Stomach smooth muscle (tissue), 2 donors: ENCODE results near the gene TRPC6.
"Not testable (repeated sequence)": the region's sequence is repeated elsewhere in the genome, so short reads cannot be mapped to it uniquely, and the experiment has no call there.

ENCODE experiments used
- H3K27ac ChIP-seq: one replicate; pipeline ENCODE4 v1.7.0; 2013; ENCODE audit warnings: mild to moderate bottlenecking, low read length, inconsistent platforms
- H3K27me3 ChIP-seq, 2 donors: one replicate each; pipeline ENCODE4 v1.7.0; 2013; ENCODE audit warnings: low read length in 2 of 2; ENCODE audit not compliant: insufficient read depth in 2 of 2, control insufficient read depth in 1 of 2
- H3K36me3 ChIP-seq, 2 donors: one replicate each; pipeline ENCODE4 v1.7.0; 2013; ENCODE audit warnings: low read length in 2 of 2; ENCODE audit not compliant: control insufficient read depth in 2 of 2, insufficient read depth in 2 of 2
- H3K4me1 ChIP-seq: one replicate; pipeline ENCODE4 v1.7.0; 2013; ENCODE audit warnings: low read length; ENCODE audit not compliant: control insufficient read depth, insufficient read depth
- H3K4me3 ChIP-seq, 2 donors: one replicate each; pipeline ENCODE4 v1.7.0; 2013; ENCODE audit warnings: low read length in 2 of 2
- H3K9ac ChIP-seq, 2 donors: one replicate each; pipeline ENCODE4 v1.7.0; 2013; ENCODE audit warnings: low read length in 2 of 2, mild to moderate bottlenecking in 1 of 2
- H3K9me3 ChIP-seq, 2 donors: one replicate each; pipeline ENCODE4 v1.7.0; 2013; ENCODE audit warnings: low read length in 2 of 2; ENCODE audit not compliant: control insufficient read depth in 2 of 2
- donor health status: healthy.
- donor health status: Pancreatic carcinoma.

Gene TRPC6

DNA sequence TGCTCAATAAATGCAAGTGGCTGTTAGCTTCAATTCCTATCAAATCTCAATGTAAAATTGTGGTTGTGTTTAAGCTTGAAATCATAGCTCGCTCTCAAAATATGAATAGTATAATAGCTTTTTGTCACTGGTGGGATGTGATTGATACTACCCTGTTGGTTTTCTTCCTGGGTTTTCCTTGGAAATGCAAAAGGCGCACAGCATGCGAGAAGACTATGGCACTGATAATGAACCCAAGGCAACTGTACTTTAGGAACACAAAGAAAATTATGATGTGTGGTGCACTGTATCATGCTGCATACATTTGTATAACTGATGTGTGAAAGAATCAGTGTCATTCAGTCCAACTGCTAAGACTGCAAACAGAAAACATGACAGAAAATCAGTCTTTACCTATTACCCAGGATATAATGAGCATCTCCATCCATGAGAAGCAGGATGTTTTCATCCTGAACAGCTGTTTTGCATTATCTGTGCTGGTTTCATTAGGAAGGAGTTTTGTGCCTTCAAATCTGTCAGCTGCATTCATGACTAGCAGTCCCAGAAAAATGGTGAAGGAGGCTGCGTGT lies 101.2 kb downstream of the TRPC6 start:
- Histone ChIP-seq H3K9me3 (no peaks in the 10 kb centered on the region), H3K27ac (no peak overlapping the region), H3K27me3 (no peaks in the 10 kb centered on the region), H3K9ac (no peak overlapping the region), H3K36me3 (no peaks in the 10 kb centered on the region), H3K4me1 (no peaks in the 10 kb centered on the region), H3K4me3 (no peak overlapping the region)

- no peak overlapping the region for H3K9ac ChIP-seq
- H3K4me1 ChIP-seq = no peaks in the 10 kb centered on the region
- no peaks in the 10 kb centered on the region for H3K36me3 ChIP-seq
- no peaks in the 10 kb centered on the region for H3K9me3 ChIP-seq
- no peak overlapping the region for H3K4me3 ChIP-seq
- no peaks in the 10 kb centered on the region for H3K27me3 ChIP-seq
- no peak overlapping the region for H3K27ac ChIP-seq
Measured at GRCh38 chr11:101478587-101479369, 105.0 kb downstream of the TRPC6 start.

GRCh38 chr11:101477926-101478325 lies 105.9 kb downstream of the TRPC6 start:
- H3K36me3 ChIP-seq = no peaks in the 10 kb centered on the region
- H3K4me1 ChIP-seq = no peaks in the 10 kb centered on the region
- H3K27ac ChIP-seq = no peak overlapping the region
- no peak overlapping the region for H3K9ac ChIP-seq
- no peaks in the 10 kb centered on the region for H3K9me3 ChIP-seq
- no peaks in the 10 kb centered on the region for H3K27me3 ChIP-seq
- no peak overlapping the region for H3K4me3 ChIP-seq

GRCh38 chr11:101476191-101476590 lies 107.6 kb downstream of the TRPC6 start:
- H3K36me3 ChIP-seq = no peaks in the 10 kb centered on the region
- H3K27ac ChIP-seq = no peak overlapping the region
- no peaks in the 10 kb centered on the region for H3K9me3 ChIP-seq
- H3K4me1 ChIP-seq = no peaks in the 10 kb centered on the region
- H3K4me3 ChIP-seq = no peak overlapping the region
- H3K27me3 ChIP-seq = no peaks in the 10 kb centered on the region
- H3K9ac ChIP-seq = no peak overlapping the region

DNA sequence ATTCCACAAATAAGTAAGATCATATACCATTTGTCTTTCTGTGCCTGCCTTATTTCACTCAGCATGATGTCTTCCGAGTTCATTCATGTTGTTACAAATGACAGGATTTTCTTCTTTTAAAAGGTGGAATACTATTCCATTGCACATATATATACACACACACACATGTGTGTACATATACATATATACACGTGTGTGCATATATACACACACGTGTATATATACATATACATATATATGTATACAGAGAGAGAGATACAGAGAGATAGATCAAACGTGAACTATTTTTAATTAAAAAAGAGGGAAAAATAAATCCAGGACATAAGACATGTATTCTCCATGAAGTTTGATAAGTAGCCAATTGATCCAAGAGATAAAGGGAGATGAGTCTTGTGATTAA lies 108.1 kb downstream of the TRPC6 start:
- no peak overlapping the region for H3K9ac ChIP-seq
- H3K4me1 ChIP-seq = no peaks in the 10 kb centered on the region
- no peaks in the 10 kb centered on the region for H3K36me3 ChIP-seq
- no peaks in the 10 kb centered on the region for H3K27me3 ChIP-seq
- H3K27ac ChIP-seq = no peak overlapping the region
- no peaks in the 10 kb centered on the region for H3K9me3 ChIP-seq
- H3K4me3 ChIP-seq = no peak overlapping the region

DNA sequence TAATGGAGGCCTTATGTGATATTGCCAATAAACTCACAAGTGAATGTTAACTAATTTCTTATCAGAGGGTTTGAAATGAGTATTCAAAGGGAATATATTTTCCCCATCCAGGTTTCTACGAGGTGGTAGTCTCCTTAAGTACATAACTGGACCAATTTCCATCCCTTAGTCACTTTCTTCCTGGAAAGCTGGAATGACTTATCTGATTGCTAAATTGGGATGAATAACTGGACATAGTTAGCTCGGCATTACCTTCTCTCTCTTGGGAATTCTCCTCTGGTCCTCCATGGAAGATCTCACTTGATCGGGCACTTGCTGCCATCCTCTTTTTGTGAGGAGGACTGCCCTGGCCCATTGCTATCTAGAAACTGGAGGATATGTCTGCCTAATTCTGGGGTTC lies 109.1 kb downstream of the TRPC6 start:
- no peaks in the 10 kb centered on the region for H3K9me3 ChIP-seq
- no peaks in the 10 kb centered on the region for H3K4me1 ChIP-seq
- H3K9ac ChIP-seq = no peak overlapping the region
- H3K4me3 ChIP-seq = no peak overlapping the region
- H3K27me3 ChIP-seq = no peaks in the 10 kb centered on the region
- H3K27ac ChIP-seq = no peak overlapping the region
- no peaks in the 10 kb centered on the region for H3K36me3 ChIP-seq

DNA sequence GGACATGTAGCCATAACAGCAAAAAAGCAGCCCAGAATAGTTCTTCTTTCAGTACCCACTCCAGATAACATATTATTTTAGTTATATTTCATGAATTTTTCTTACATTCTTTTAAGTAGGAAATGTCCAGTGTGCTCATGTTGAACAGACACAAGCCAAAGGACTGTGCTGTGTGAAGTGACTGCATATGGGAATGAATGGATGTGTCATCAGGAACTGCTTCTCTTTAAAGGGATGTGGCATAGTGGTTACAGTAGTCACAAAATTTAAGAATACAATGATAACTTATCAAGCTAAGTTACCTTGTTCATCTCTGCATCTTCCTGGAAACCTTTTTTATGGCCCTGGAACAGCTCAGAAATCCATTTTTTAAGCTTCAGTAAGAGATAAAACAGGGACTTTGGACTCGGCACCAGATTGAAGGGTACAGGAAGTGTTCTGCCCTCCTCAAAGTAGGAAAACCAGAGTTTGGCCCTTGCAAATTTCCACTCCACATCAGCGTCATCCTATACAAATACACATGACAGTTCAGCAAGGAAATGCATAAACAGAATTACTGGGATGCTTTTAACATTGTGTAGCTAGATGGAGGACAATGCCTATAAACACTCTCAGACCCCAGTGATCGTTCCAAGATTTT lies 112.8 kb downstream of the TRPC6 start:
- Histone ChIP-seq H3K9ac (no peak overlapping the region), H3K36me3 (no peaks in the 10 kb centered on the region), H3K4me1 (no peaks in the 10 kb centered on the region), H3K4me3 (no peak overlapping the region), H3K9me3 (no peaks in the 10 kb centered on the region), H3K27ac (no peak overlapping the region), H3K27me3 (no peaks in the 10 kb centered on the region)

- Histone ChIP-seq H3K27ac (no peak overlapping the region), H3K9ac (no peak overlapping the region), H3K4me3 (no peak overlapping the region), H3K9me3 (no peaks in the 10 kb centered on the region), H3K4me1 (no peaks in the 10 kb centered on the region), H3K27me3 (no peaks in the 10 kb centered on the region), H3K36me3 (no peaks in the 10 kb centered on the region)
Measured at GRCh38 chr11:101470419-101470818, 113.4 kb downstream of the TRPC6 start.

DNA sequence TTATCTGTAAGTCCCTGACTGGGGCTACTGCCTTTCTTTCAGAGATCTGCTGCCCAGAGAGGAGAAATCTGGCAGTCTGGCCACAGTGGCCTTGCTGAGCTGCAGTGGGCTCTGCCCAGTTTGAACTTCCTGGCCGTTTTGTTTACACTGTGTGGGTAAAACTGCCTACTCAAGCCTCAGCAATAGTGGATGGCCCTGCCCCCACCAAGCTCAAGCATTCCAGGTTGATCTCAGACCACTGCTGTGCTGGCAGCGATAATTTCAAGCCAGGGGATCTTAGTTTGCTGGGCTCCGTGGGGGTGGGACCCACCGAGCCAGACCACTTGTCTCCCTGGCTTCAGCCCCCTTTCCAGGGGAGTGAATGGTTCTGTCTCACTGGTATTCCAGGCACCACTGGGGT lies 117.5 kb downstream of the TRPC6 start:
- H3K4me3 ChIP-seq = no peak overlapping the region

GRCh38 chr11:101464388-101464787 lies 119.4 kb downstream of the TRPC6 start:
- not testable (repeated sequence) for H3K9ac ChIP-seq, H3K9me3 ChIP-seq, H3K4me3 ChIP-seq, H3K4me1 ChIP-seq, H3K27me3 ChIP-seq, H3K36me3 ChIP-seq, H3K27ac ChIP-seq

More for the DNA sequence above, 117.5 kb downstream of the TRPC6 start:
- no peaks in the 10 kb centered on the region for H3K4me1 ChIP-seq
- H3K9ac ChIP-seq = no peak overlapping the region
- H3K27ac ChIP-seq = no peak overlapping the region
- H3K36me3 ChIP-seq = no peaks in the 10 kb centered on the region
- no peaks in the 10 kb centered on the region for H3K9me3 ChIP-seq
- no peaks in the 10 kb centered on the region for H3K27me3 ChIP-seq

DNA sequence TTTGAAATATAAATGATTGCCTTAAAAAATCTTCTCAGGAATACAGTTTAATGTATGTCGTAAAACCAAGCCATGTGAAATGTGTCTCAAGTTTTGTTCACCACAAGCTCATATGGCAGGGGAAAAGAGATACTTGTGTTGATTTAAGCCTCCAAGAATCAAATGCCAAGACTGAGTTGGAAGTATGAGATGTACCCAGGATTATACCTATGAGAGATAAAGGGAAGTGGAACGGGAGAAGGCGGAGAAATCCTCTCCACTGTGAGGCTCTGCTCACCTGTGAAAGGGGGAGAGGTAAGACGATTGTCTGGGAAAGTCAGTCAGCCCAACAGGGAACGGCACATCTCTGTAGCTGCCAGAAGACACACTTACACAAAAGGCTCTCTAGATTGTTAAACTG lies 124.8 kb downstream of the TRPC6 start:
- H3K9me3 ChIP-seq = no peaks in the 10 kb centered on the region
- no peak overlapping the region for H3K27ac ChIP-seq
- no peaks in the 10 kb centered on the region for H3K36me3 ChIP-seq
- H3K4me1 ChIP-seq = no peaks in the 10 kb centered on the region
- no peaks in the 10 kb centered on the region for H3K27me3 ChIP-seq
- H3K9ac ChIP-seq = no peak overlapping the region
- H3K4me3 ChIP-seq = no peak overlapping the region
